AML-193 (cell line): Measurements from ENCODE around the gene FAM83G.
"Not testable (repeated sequence)": the region's sequence is repeated elsewhere in the genome, so short reads cannot be mapped to it uniquely, and the experiment has no call there.

Experiments used
- DNase-seq, 2 experiments: peaks; one replicate each; lab custom pipeline; 2025; lab: John Stamatoyannopoulos, UW

Gene FAM83G

GRCh38 chr17:19004421-19005136 is at the start of gene FAM83G:
FAM83G (minus strand) TSS chr17:19004764; CDS start chr17:19004041, 723 bp downstream.
- DNase-seq: no peak

- DNase-seq: not testable (repeated sequence)
Measured at GRCh38 chr17:19048826-19049225, 44.3 kb upstream of the FAM83G start.

GRCh38 chr17:19047510-19047909 is 42.9 kb upstream of the FAM83G start:
- DNase-seq: not testable (repeated sequence)

GRCh38 chr17:19046782-19047375 is 42.3 kb upstream of the FAM83G start, which contains the start of gene GRAP:
GRAP (minus strand) TSS chr17:19046957; CDS start chr17:19046926, 31 bp downstream.
- not testable (repeated sequence) for DNase-seq

GRCh38 chr17:19044643-19045042 is 40.1 kb upstream of the FAM83G start:
- DNase-seq: not testable (repeated sequence)

GRCh38 chr17:19043032-19043431 is 38.5 kb upstream of the FAM83G start:
- not testable (repeated sequence) for DNase-seq

- DNase-seq: not testable (repeated sequence)
Measured at GRCh38 chr17:19042369-19042768, 37.8 kb upstream of the FAM83G start.

- DNase-seq: not testable (repeated sequence)
Measured at GRCh38 chr17:19041871-19042270, 37.3 kb upstream of the FAM83G start.

GRCh38 chr17:19040350-19040749 is 35.8 kb upstream of the FAM83G start:
- not testable (repeated sequence) for DNase-seq

- DNase-seq: not testable (repeated sequence)
Measured at GRCh38 chr17:19038730-19039129, 34.2 kb upstream of the FAM83G start.

- not testable (repeated sequence) for DNase-seq
Measured at GRCh38 chr17:19038007-19038406, 33.4 kb upstream of the FAM83G start.

- DNase-seq: not testable (repeated sequence)
Measured at GRCh38 chr17:19037547-19037946, 33.0 kb upstream of the FAM83G start.

GRCh38 chr17:19036186-19036585 is 31.6 kb upstream of the FAM83G start:
- DNase-seq: not testable (repeated sequence)

GRCh38 chr17:19032377-19032988 is 27.9 kb upstream of the FAM83G start:
- DNase-seq: not testable (repeated sequence)

- DNase-seq: not testable (repeated sequence)
Measured at GRCh38 chr17:19031729-19032128, 27.2 kb upstream of the FAM83G start.

GRCh38 chr17:19030771-19031449 is 26.3 kb upstream of the FAM83G start:
- DNase-seq: not testable (repeated sequence)

GRCh38 chr17:19029740-19030139 is 25.2 kb upstream of the FAM83G start:
- not testable (repeated sequence) for DNase-seq

GRCh38 chr17:19028671-19029070 is 24.1 kb upstream of the FAM83G start:
- not testable (repeated sequence) for DNase-seq

- DNase-seq: no peak
Measured at GRCh38 chr17:19024101-19025078, 19.8 kb upstream of the FAM83G start.

- DNase-seq: no peak
Measured at GRCh38 chr17:19023209-19023999, 18.8 kb upstream of the FAM83G start.
